ENCODE measurements around the gene KRTAP4-7.
"Not testable (repeated sequence)": the region's sequence is repeated elsewhere in the genome, so short reads cannot be mapped to it uniquely, and the experiment has no call there.

Gene KRTAP4-7

DNA sequence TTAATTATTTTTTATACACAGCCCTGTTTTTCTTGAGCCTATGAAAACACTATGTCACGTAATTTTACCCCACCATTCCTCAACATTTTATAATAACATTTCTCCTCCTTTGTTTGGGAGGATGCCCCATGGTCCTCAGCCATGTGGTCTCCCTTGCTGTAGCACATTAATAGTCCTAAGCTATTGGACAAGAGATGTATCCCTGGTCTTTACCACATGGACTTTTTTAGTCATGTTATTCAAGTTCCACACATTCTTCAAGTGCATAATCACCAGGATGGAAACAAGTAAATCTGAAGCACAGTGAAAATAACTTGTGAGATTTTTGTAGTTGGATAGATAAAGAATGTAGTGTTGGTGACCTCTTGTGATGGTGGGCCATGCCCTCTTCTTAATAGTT, 22.0 kb upstream of the KRTAP4-7 start:
- TF ChIP-seq EZH2phosphoT487 (IDR thresholded peaks at IDR 0.05; ENCODE audit: low read depth): no peak
- TF ChIP-seq CTCF (IDR thresholded peaks at IDR 0.05; ENCODE audit: low read depth, low read length): no peak
- Histone ChIP-seq H3K79me2 (ENCODE audit: low read length) (no peaks in the 10 kb centered on the region), H3K4me2 (ENCODE audit: low read length) (no peak overlapping the region), H3K36me3 (replicated peaks; ENCODE audit: low read depth, low read length) (no peaks in the 10 kb centered on the region), H3K27ac (ENCODE audit: low read length) (no peak overlapping the region), H2AFZ (ENCODE audit: low read depth, low read length) (no peak overlapping the region), H3K9ac (ENCODE audit: low read length) (no peak overlapping the region), H3K4me1 (ENCODE audit: low read length) (no peaks in the 10 kb centered on the region), H4K20me1 (ENCODE audit: insufficient read depth, low read length) (no peaks in the 10 kb centered on the region), H3K27me3 (ENCODE audit: low read depth, low read length) (peaks cover 23% of the 10 kb centered on the region), H3K9me3 (ENCODE audit: insufficient read depth, low read length) (no peaks in the 10 kb centered on the region), H3K4me3 (ENCODE audit: low read length) (no peak overlapping the region)

GRCh38 chr17:41063449-41063848, 20.5 kb upstream of the KRTAP4-7 start:
- Histone ChIP-seq H3K27me3 (ENCODE audit: low read depth, low read length) (peaks cover 23% of the 10 kb centered on the region), H3K9me3 (ENCODE audit: insufficient read depth, low read length) (no peaks in the 10 kb centered on the region), H3K9ac (ENCODE audit: low read length) (no peak overlapping the region), H3K79me2 (ENCODE audit: low read length) (no peaks in the 10 kb centered on the region), H3K27ac (ENCODE audit: low read length) (no peak overlapping the region), H3K36me3 (replicated peaks; ENCODE audit: low read depth, low read length) (no peaks in the 10 kb centered on the region), H2AFZ (ENCODE audit: low read depth, low read length) (no peak overlapping the region), H3K4me3 (ENCODE audit: low read length) (no peak overlapping the region), H4K20me1 (ENCODE audit: insufficient read depth, low read length) (no peaks in the 10 kb centered on the region), H3K4me1 (ENCODE audit: low read length) (no peaks in the 10 kb centered on the region), H3K4me2 (ENCODE audit: low read length) (no peak overlapping the region)
- TF ChIP-seq EZH2phosphoT487 (IDR thresholded peaks at IDR 0.05; ENCODE audit: low read depth) (no peak), CTCF (IDR thresholded peaks at IDR 0.05; ENCODE audit: low read depth, low read length) (no peak)

DNA sequence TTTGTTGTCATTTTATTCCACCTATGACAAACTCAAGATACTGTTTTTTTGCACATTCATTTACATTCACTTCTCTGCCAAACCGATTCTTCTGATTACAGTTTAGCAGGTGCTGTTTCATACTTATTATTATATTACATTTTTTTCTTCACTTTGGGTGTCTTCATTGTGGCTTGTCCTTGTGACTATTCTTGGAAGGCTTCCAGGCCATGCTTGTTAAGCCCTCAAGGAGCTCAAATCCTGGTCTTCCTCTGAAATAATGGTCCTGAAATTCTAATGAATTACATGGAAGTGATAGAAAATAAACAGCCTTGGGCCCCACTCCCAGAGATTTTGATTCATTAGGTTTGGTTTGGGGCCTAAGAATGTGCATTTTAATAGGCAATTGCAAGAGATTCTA, 19.6 kb upstream of the KRTAP4-7 start:
- Histone ChIP-seq H4K20me1 (ENCODE audit: insufficient read depth, low read length) (no peaks in the 10 kb centered on the region), H3K36me3 (replicated peaks; ENCODE audit: low read depth, low read length) (no peaks in the 10 kb centered on the region), H3K79me2 (ENCODE audit: low read length) (no peaks in the 10 kb centered on the region), H3K4me2 (ENCODE audit: low read length) (no peak overlapping the region), H3K27me3 (ENCODE audit: low read depth, low read length) (peaks cover 23% of the 10 kb centered on the region), H3K9ac (ENCODE audit: low read length) (no peak overlapping the region), H3K4me1 (ENCODE audit: low read length) (no peaks in the 10 kb centered on the region), H3K9me3 (ENCODE audit: insufficient read depth, low read length) (no peaks in the 10 kb centered on the region), H3K4me3 (ENCODE audit: low read length) (no peak overlapping the region), H3K27ac (ENCODE audit: low read length) (no peak overlapping the region), H2AFZ (ENCODE audit: low read depth, low read length) (no peak overlapping the region)
- TF ChIP-seq EZH2phosphoT487 (IDR thresholded peaks at IDR 0.05; ENCODE audit: low read depth): no peak
- no peak for TF ChIP-seq CTCF (IDR thresholded peaks at IDR 0.05; ENCODE audit: low read depth, low read length)

DNA sequence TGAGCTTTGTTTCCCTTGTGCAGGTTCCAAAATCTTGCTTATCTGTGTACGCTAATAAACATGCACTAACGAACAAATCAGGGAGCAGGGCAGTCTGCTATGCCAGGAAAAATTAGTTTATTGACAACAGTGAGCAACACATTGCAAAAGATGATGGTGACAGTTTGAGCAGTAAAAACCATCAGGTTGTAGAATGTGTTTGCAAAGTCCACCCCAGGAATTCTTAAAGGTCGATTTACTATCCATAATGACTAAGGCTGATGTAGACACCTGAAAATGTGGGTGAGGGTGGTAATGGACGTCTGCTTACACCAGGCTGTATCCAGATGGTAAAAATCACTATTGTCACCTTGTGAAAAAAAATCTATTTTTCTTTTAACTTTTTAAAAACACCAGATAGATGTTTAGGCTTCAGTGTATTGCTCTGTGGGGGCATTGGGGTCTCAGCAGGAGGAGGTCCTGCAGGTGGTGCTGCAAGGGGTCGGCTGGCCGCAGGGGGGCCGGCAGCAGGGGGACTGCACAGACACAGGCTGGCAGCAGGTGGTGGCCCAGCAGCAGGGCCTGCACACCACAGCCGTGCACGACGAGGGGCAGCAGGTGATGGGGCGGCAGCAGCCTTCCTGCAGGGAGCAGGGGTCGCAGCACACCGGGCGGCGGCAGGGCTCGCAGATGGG, 18.8 kb upstream of the KRTAP4-7 start:
- not testable (repeated sequence) for H3K4me2 ChIP-seq (ENCODE audit: low read length); H3K4me1 ChIP-seq (ENCODE audit: low read length)

More for the DNA sequence above, 18.8 kb upstream of the KRTAP4-7 start:
- H3K9me3 ChIP-seq (ENCODE audit: insufficient read depth, low read length); H3K9ac ChIP-seq (ENCODE audit: low read length); H3K27ac ChIP-seq (ENCODE audit: low read length); H3K79me2 ChIP-seq (ENCODE audit: low read length); H3K4me3 ChIP-seq (ENCODE audit: low read length); H3K36me3 ChIP-seq (replicated peaks; ENCODE audit: low read depth, low read length); H2AFZ ChIP-seq (ENCODE audit: low read depth, low read length); H4K20me1 ChIP-seq (ENCODE audit: insufficient read depth, low read length): not testable (repeated sequence)
- H3K27me3 ChIP-seq (ENCODE audit: low read depth, low read length): peaks cover 23% of the 10 kb centered on the region
